Measurements from ENCODE around the gene VPS13A.

The VPS13A gene

GRCh38 chr9:77457916-77458592 lies 280.7 kb downstream of the VPS13A start:
- peak; percentile 17 to 29 for DNase-seq (ENCODE audit: low read depth in 2 of 2)

GRCh38 chr9:77460938-77461337 lies 283.6 kb downstream of the VPS13A start:
- DNase-seq (ENCODE audit: low read depth in 2 of 2): no peak

GRCh38 chr9:77462066-77462465 lies 284.7 kb downstream of the VPS13A start:
- no peak for DNase-seq (ENCODE audit: low read depth in 2 of 2)

GRCh38 chr9:77463151-77463550 lies 285.8 kb downstream of the VPS13A start:
- DNase-seq (ENCODE audit: low read depth in 2 of 2): no peak

GRCh38 chr9:77464661-77465060 lies 287.3 kb downstream of the VPS13A start:
- no peak for DNase-seq (ENCODE audit: low read depth in 2 of 2)

- no peak for DNase-seq (ENCODE audit: low read depth in 2 of 2)
These were observed 292.3 kb downstream of the VPS13A start for GRCh38 chr9:77469515-77470231.

Measured in stimulated activated CD8-positive, alpha-beta memory T cell treated with anti-CD3 and anti-CD28 coated beads, Interleukin-7, amount 100 ng/mL, for 4 hours (primary cell).